Prostate gland (tissue), 2 donors: Measurements from ENCODE around the gene PLTP.

Experiments used
- POLR2A ChIP-seq: fragments of 450-650 bp; IDR thresholded peaks from one replicate; pipeline ENCODE4 v1.6.1; 2016; ENCODE audit warnings: antibody characterized with exemption, mild to moderate bottlenecking
- TF ChIP-seq, protein P1 (sequence below), 4 experiments: fragments of 200-600 bp in 2 of 4; fragments of 450-650 bp in 2 of 4; sonication (generic) in 2 of 4; IDR thresholded peaks; 1 replicate in 3 of 4; 2 replicates in 1 of 4; pipeline ENCODE4 v1.5.1; 2016 to 2019; ENCODE audit warnings: antibody characterized with exemption in 4 of 4, mild to moderate bottlenecking in 2 of 4, moderate library complexity in 2 of 4

- TF ChIP-seq, protein P1, sequence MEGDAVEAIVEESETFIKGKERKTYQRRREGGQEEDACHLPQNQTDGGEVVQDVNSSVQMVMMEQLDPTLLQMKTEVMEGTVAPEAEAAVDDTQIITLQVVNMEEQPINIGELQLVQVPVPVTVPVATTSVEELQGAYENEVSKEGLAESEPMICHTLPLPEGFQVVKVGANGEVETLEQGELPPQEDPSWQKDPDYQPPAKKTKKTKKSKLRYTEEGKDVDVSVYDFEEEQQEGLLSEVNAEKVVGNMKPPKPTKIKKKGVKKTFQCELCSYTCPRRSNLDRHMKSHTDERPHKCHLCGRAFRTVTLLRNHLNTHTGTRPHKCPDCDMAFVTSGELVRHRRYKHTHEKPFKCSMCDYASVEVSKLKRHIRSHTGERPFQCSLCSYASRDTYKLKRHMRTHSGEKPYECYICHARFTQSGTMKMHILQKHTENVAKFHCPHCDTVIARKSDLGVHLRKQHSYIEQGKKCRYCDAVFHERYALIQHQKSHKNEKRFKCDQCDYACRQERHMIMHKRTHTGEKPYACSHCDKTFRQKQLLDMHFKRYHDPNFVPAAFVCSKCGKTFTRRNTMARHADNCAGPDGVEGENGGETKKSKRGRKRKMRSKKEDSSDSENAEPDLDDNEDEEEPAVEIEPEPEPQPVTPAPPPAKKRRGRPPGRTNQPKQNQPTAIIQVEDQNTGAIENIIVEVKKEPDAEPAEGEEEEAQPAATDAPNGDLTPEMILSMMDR (IDR thresholded peaks at IDR 0.05): no peak
- no peak for TF ChIP-seq POLR2A
Observed at GRCh38 chr20:45908084-45908483, 3.9 kb downstream of the PLTP start.
